H9 (cell line): ENCODE measurements around the gene GPR32. TPM values are rescaled to one million over a fixed set of nuclear protein-coding genes. Genes with fewer than 3 reads are reported as not detected.
"Not testable (repeated sequence)": the region's sequence is repeated elsewhere in the genome, so short reads cannot be mapped to it uniquely, and the experiment has no call there.

Experiments used
- DNase-seq: peaks from one replicate; pipeline ENCODE4 v3.0.0-alpha.2; 2017
- H2AFZ ChIP-seq: one replicate; pipeline ENCODE4 v1.6.1; 2013; ENCODE audit warnings: mild to moderate bottlenecking, low read length, control low read depth, moderate library complexity
- H2AK5ac ChIP-seq: 2 replicates; pipeline ENCODE4 v1.6.1; 2013; ENCODE audit warnings: low read length, control low read depth, mixed read lengths; ENCODE audit not compliant: insufficient read length
- H2BK120ac ChIP-seq: one replicate; pipeline ENCODE4 v1.6.1; 2013; ENCODE audit warnings: low read depth, mild to moderate bottlenecking, low read length, control low read depth, inconsistent platforms; ENCODE audit not compliant: poor library complexity, severe bottlenecking
- H2BK12ac ChIP-seq: 2 replicates; pipeline ENCODE4 v1.6.1; 2013; ENCODE audit warnings: low read length, control low read depth, mixed read lengths, low read depth; ENCODE audit not compliant: insufficient read length
- H2BK15ac ChIP-seq: 2 replicates; pipeline ENCODE4 v1.6.1; 2013; ENCODE audit warnings: low read depth, low read length, control low read depth
- H2BK20ac ChIP-seq: one replicate; pipeline ENCODE4 v1.6.1; 2013; ENCODE audit warnings: low read depth, mild to moderate bottlenecking, low read length, control low read depth, inconsistent platforms; ENCODE audit not compliant: poor library complexity, severe bottlenecking
- H2BK5ac ChIP-seq: 2 replicates; pipeline ENCODE4 v1.6.1; 2013; ENCODE audit warnings: low read length, control low read depth, mixed read lengths; ENCODE audit not compliant: insufficient read length
- H3K14ac ChIP-seq: 2 replicates; pipeline ENCODE4 v1.6.1; 2013; ENCODE audit warnings: low read length, control low read depth; ENCODE audit not compliant: insufficient read depth
- H3K18ac ChIP-seq: 2 replicates; pipeline ENCODE4 v1.6.1; 2013; ENCODE audit warnings: low read depth, mild to moderate bottlenecking, mixed read lengths, low read length, control low read depth; ENCODE audit not compliant: insufficient read length
- H3K23ac ChIP-seq: 2 replicates; pipeline ENCODE4 v1.6.1; 2013; ENCODE audit warnings: low read length, control low read depth, mixed read lengths, low read depth; ENCODE audit not compliant: insufficient read length
- H3K23me2 ChIP-seq: 2 replicates; pipeline ENCODE4 v1.6.1; 2013; ENCODE audit warnings: low read depth, mild to moderate bottlenecking, mixed read lengths, low read length, control low read depth; ENCODE audit not compliant: insufficient read length, poor library complexity, severe bottlenecking
- H3K27ac ChIP-seq: 2 replicates; pipeline ENCODE4 v1.5.1; 2013; ENCODE audit warnings: low read length, control low read depth, mixed read lengths, low read depth; ENCODE audit not compliant: insufficient read length
- H3K27me3 ChIP-seq: 2 replicates; pipeline ENCODE4 v1.6.1; 2013; ENCODE audit warnings: low read length, control low read depth, inconsistent platforms; ENCODE audit not compliant: insufficient read depth
- H3K4ac ChIP-seq: 2 replicates; pipeline ENCODE4 v1.6.1; 2013; ENCODE audit warnings: low read depth, mild to moderate bottlenecking, control low read depth, inconsistent platforms, low read length, moderate library complexity
- H3K4me1 ChIP-seq: 2 replicates; pipeline ENCODE4 v1.6.1; 2013; ENCODE audit warnings: low read length, control low read depth, inconsistent platforms; ENCODE audit not compliant: insufficient read depth
- H3K4me2 ChIP-seq: 2 replicates; pipeline ENCODE4 v1.6.1; 2013; ENCODE audit warnings: low read length, control low read depth, mixed read lengths; ENCODE audit not compliant: insufficient read length, insufficient read depth
- H3K56ac ChIP-seq: 2 replicates; pipeline ENCODE4 v1.6.1; 2013; ENCODE audit warnings: low read depth, mild to moderate bottlenecking, mixed read lengths, low read length, control low read depth; ENCODE audit not compliant: insufficient read length
- H3K79me1 ChIP-seq: 2 replicates; pipeline ENCODE4 v1.6.1; 2013; ENCODE audit warnings: low read depth, mild to moderate bottlenecking, moderate library complexity, low read length, control low read depth, inconsistent platforms; ENCODE audit not compliant: insufficient read depth, poor library complexity, severe bottlenecking
- H3K79me2 ChIP-seq: 2 replicates; pipeline ENCODE4 v1.6.1; 2013; ENCODE audit warnings: low read length, control low read depth, inconsistent platforms; ENCODE audit not compliant: insufficient read depth
- H3K9ac ChIP-seq: 2 replicates; pipeline ENCODE4 v1.6.1; 2013; ENCODE audit warnings: low read length, control low read depth, mixed read lengths; ENCODE audit not compliant: insufficient read length; ENCODE audit errors: extremely low read depth
- H3K9me3 ChIP-seq: one replicate; pipeline ENCODE4 v1.6.1; 2013; ENCODE audit warnings: low read depth, low read length, inconsistent platforms; ENCODE audit not compliant: control insufficient read depth
- H3T11ph ChIP-seq: one replicate; pipeline ENCODE4 v1.6.1; 2013; ENCODE audit warnings: mild to moderate bottlenecking, low read length, control low read depth, inconsistent platforms
- H4K20me1 ChIP-seq: one replicate; pipeline ENCODE4 v1.6.1; 2013; ENCODE audit not compliant: control insufficient read depth, insufficient read length, insufficient read depth
- H4K5ac ChIP-seq: 2 replicates; pipeline ENCODE4 v1.6.1; 2013; ENCODE audit warnings: low read depth, mild to moderate bottlenecking, mixed read lengths, low read length, control low read depth; ENCODE audit not compliant: insufficient read length
- H4K8ac ChIP-seq: replicated peaks from 2 replicates; pipeline ENCODE4 v1.6.1; 2013; ENCODE audit warnings: low read length, control low read depth, mixed read lengths, low read depth; ENCODE audit not compliant: insufficient read length
- H4K91ac ChIP-seq: 2 replicates; pipeline ENCODE4 v1.6.1; 2013; ENCODE audit warnings: low read depth, mild to moderate bottlenecking, moderate library complexity, mixed read lengths, low read length, control low read depth; ENCODE audit not compliant: insufficient read length
- H3K27ac Mint-ChIP-seq, 3 experiments: 2 replicates in 2 of 3; 3 replicates in 1 of 3; pipeline ENCODE4 v1.8.0; 2020 to 2021; ENCODE audit warnings: mixed read lengths in 3 of 3, mild to moderate bottlenecking in 1 of 3, moderate library complexity in 1 of 3
- H3K27me3 Mint-ChIP-seq: 2 replicates; pipeline ENCODE4 v1.8.0; 2021; ENCODE audit warnings: low read depth, mild to moderate bottlenecking, moderate library complexity, mixed read lengths
- H3K36me3 Mint-ChIP-seq, 3 experiments: 2 replicates in 2 of 3; 3 replicates in 1 of 3; pipeline ENCODE4 v1.8.0; 2020 to 2021; ENCODE audit warnings: low read depth in 3 of 3, mixed read lengths in 3 of 3; ENCODE audit not compliant: insufficient read depth in 1 of 3
- H3K4me1 Mint-ChIP-seq, 2 experiments: 2 replicates each; pipeline ENCODE4 v1.8.0; 2020; ENCODE audit warnings: mixed read lengths in 2 of 2
- H3K4me3 Mint-ChIP-seq, 2 experiments: 2 replicates in 1 of 2; 3 replicates in 1 of 2; pipeline ENCODE4 v1.8.0; 2020 to 2021; ENCODE audit warnings: mild to moderate bottlenecking in 2 of 2, mixed read lengths in 2 of 2, moderate library complexity in 1 of 2
- H3K9me3 Mint-ChIP-seq, 2 experiments: 2 replicates in 1 of 2; 3 replicates in 1 of 2; pipeline ENCODE4 v1.8.0; 2020; ENCODE audit warnings: mild to moderate bottlenecking in 2 of 2, mixed read lengths in 2 of 2, moderate library complexity in 1 of 2
- WGBS: extraction: QIAGEN DNeasy Blood & Tissue Kit; methylation state at CpG from one replicate; pipeline ENCODE4 v1.1.7; 2013; ENCODE audit warnings: missing lambda C conversion rate, low lambda C conversion rate, mixed read lengths; ENCODE audit not compliant: insufficient read length; ENCODE audit errors: extremely low coverage; 5-methylcytosine and 5-hydroxymethylcytosine counted together
- total RNA-seq: library from RNA; stranded (reverse); gene quantifications from 2 replicates; pipeline ENCODE4 v1.2.1, GENCODE V29; 2021

Gene GPR32
- total RNA-seq, 1 experiment from 2014 or later, result not detected

- H2BK20ac ChIP-seq, H3K79me2 ChIP-seq, H3K9ac ChIP-seq, H3K27ac Mint-ChIP-seq, H2BK120ac ChIP-seq, H3K9me3 Mint-ChIP-seq, H3K4ac ChIP-seq, H4K5ac ChIP-seq, H2BK15ac ChIP-seq, H4K20me1 ChIP-seq, H3K27ac ChIP-seq, H3K4me1 ChIP-seq, H3K9me3 ChIP-seq, H4K91ac ChIP-seq, H3K14ac ChIP-seq, H3T11ph ChIP-seq, H2BK5ac ChIP-seq, H3K23ac ChIP-seq, H3K36me3 Mint-ChIP-seq, H3K56ac ChIP-seq, H2AK5ac ChIP-seq, H3K27me3 ChIP-seq, H2BK12ac ChIP-seq, H4K8ac ChIP-seq, H3K18ac ChIP-seq, H3K4me1 Mint-ChIP-seq, H3K79me1 ChIP-seq, H3K4me2 ChIP-seq, DNase-seq, H3K23me2 ChIP-seq, H3K4me3 Mint-ChIP-seq, H2AFZ ChIP-seq: not testable (repeated sequence)
- H3K27me3 Mint-ChIP-seq, result peaks cover 55% of the 10 kb centered on the region
- WGBS, result no CpG with 5 or more reads among the region's 3 CpGs
These were observed 12.6 kb upstream of the GPR32 start for GRCh38 chr19:50757624-50758023.

GRCh38 chr19:50759076-50759475, 11.2 kb upstream of the GPR32 start:
- not testable (repeated sequence) for H2BK5ac ChIP-seq, H2BK120ac ChIP-seq, H3K27ac ChIP-seq, H4K20me1 ChIP-seq, H4K5ac ChIP-seq, H3K23me2 ChIP-seq, H2BK12ac ChIP-seq, H3K79me1 ChIP-seq, H3K4me1 ChIP-seq, H3K36me3 Mint-ChIP-seq, H3K56ac ChIP-seq, H3K4me3 Mint-ChIP-seq, H4K8ac ChIP-seq, H3K4ac ChIP-seq, H3K9me3 Mint-ChIP-seq, H3K4me1 Mint-ChIP-seq, H3K9me3 ChIP-seq, H3K4me2 ChIP-seq, H2AFZ ChIP-seq, H3K79me2 ChIP-seq, H2BK20ac ChIP-seq, H3K23ac ChIP-seq, H2BK15ac ChIP-seq, H3K9ac ChIP-seq, H3K18ac ChIP-seq, H2AK5ac ChIP-seq, H3K14ac ChIP-seq, H3T11ph ChIP-seq, DNase-seq, H4K91ac ChIP-seq, H3K27ac Mint-ChIP-seq, H3K27me3 ChIP-seq
- WGBS, result no CpG with 5 or more reads among the region's 18 CpGs
- peaks cover 50% of the 10 kb centered on the region for H3K27me3 Mint-ChIP-seq
